ENCODE data around the gene WDFY4.

The WDFY4 gene

GRCh38 chr10:48940958-48941357, 256.3 kb downstream of the WDFY4 start:
- H3K27ac ChIP-seq = no peak overlapping the region
- no peak for TF ChIP-seq CTCF (conservative IDR thresholded peaks at IDR 0.05)
- no peak for TF ChIP-seq ZFX (IDR thresholded peaks at IDR 0.05)

GRCh38 chr10:48941427-48942075, 256.9 kb downstream of the WDFY4 start:
- H3K27ac ChIP-seq = no peak overlapping the region
- no peak for TF ChIP-seq ZFX (IDR thresholded peaks at IDR 0.05)
- no peak for TF ChIP-seq CTCF (conservative IDR thresholded peaks at IDR 0.05)

- H3K27ac ChIP-seq = no peak overlapping the region
- TF ChIP-seq ZFX (IDR thresholded peaks at IDR 0.05) (no peak), CTCF (conservative IDR thresholded peaks at IDR 0.05) (no peak)
Observed at GRCh38 chr10:48943096-48943495, 258.4 kb downstream of the WDFY4 start.

GRCh38 chr10:48944171-48944570, 259.5 kb downstream of the WDFY4 start:
- TF ChIP-seq ZFX (IDR thresholded peaks at IDR 0.05) (no peak), CTCF (conservative IDR thresholded peaks at IDR 0.05) (no peak)

GRCh38 chr10:48945441-48946130, 260.9 kb downstream of the WDFY4 start:
- no peak for TF ChIP-seq CTCF (conservative IDR thresholded peaks at IDR 0.05)
- no peak for TF ChIP-seq ZFX (IDR thresholded peaks at IDR 0.05)
- H3K27ac ChIP-seq = no peak overlapping the region

More at GRCh38 chr10:48944171-48944570, 259.5 kb downstream of the WDFY4 start:
- H3K27ac ChIP-seq = no peak overlapping the region

GRCh38 chr10:48946332-48946731, 261.7 kb downstream of the WDFY4 start:
- TF ChIP-seq ZFX (IDR thresholded peaks at IDR 0.05) = no peak
- no peak for TF ChIP-seq CTCF (conservative IDR thresholded peaks at IDR 0.05)

GRCh38 chr10:48946891-48947500, 262.3 kb downstream of the WDFY4 start:
- no peak overlapping the region for H3K27ac ChIP-seq

More at GRCh38 chr10:48946332-48946731, 261.7 kb downstream of the WDFY4 start:
- H3K27ac ChIP-seq = no peak overlapping the region

More at GRCh38 chr10:48946891-48947500, 262.3 kb downstream of the WDFY4 start:
- TF ChIP-seq CTCF (conservative IDR thresholded peaks at IDR 0.05) (no peak), ZFX (IDR thresholded peaks at IDR 0.05) (no peak)

All from C4-2B (cell line).